Ovary (tissue), 9 donors: ENCODE measurements around the gene CAMKMT. TPM values are rescaled to one million over a fixed set of nuclear protein-coding genes. Genes with fewer than 3 reads are reported as not detected.

ENCODE experiments used
- DNase-seq, 5 donors: peaks; one replicate each; pipeline ENCODE4 v3.0.0-alpha.2; 2019 to 2020
- H3K27ac ChIP-seq, 2 donors: fragments of 200-600 bp; one replicate each; pipeline versions ENCODE4 v1.5.1 to v1.8.0; 2019 to 2022
- H3K27me3 ChIP-seq: fragments of 200-600 bp; one replicate; pipeline ENCODE4 v1.8.0; 2022
- H3K36me3 ChIP-seq: fragments of 200-600 bp; sonication (generic); one replicate; pipeline ENCODE4 v1.5.1; 2019
- H3K4me1 ChIP-seq: one replicate; pipeline ENCODE4 v1.8.1; 2013; ENCODE audit warnings: mild to moderate bottlenecking, moderate library complexity; ENCODE audit not compliant: insufficient read depth
- H3K4me3 ChIP-seq: fragments of 200-600 bp; sonication (generic); one replicate; pipeline ENCODE4 v1.5.1; 2017
- H3K9me3 ChIP-seq, 2 donors: fragments of 200-600 bp in 1 of 2; sonication (generic) in 1 of 2; one replicate each; pipeline versions ENCODE4 v1.5.1 to v1.8.1; 2013 to 2019; ENCODE audit warnings: mild to moderate bottlenecking in 1 of 2, moderate library complexity in 1 of 2
- CTCF ChIP-seq, 3 donors: fragments of 450-650 bp in 2 of 3; fragments of 200-600 bp in 1 of 3; IDR thresholded peaks; one replicate each; pipeline versions ENCODE4 v1.5.1 to v1.8.0; 2016 to 2022; ENCODE audit warnings: antibody characterized with exemption in 3 of 3, mild to moderate bottlenecking in 1 of 3
- EP300 ChIP-seq: sonication (generic); formaldehyde crosslinking; IDR thresholded peaks from one replicate; pipeline ENCODE4 v1.6.1; 2017; ENCODE audit warnings: antibody characterized with exemption
- POLR2A ChIP-seq: fragments of 450-650 bp; IDR thresholded peaks from one replicate; pipeline ENCODE4 v1.6.1; 2017; ENCODE audit warnings: antibody characterized with exemption, mild to moderate bottlenecking, moderate library complexity
- WGBS, 3 donors: extraction: QIAGEN DNeasy Blood & Tissue Kit in 1 of 3; methylation state at CpG; one replicate each; pipeline versions ENCODE4 v1.1.5 to v1.1.7; 2013 to 2017; 5-methylcytosine and 5-hydroxymethylcytosine counted together
- intact Hi-C, 4 donors: fragments of 100-400 bp; cut with DNase I; formaldehyde crosslinking; loops; one replicate each; pipeline versions ENCODE4 v1.11.0 to v1.15.1; 2022 to 2023
- polyA plus RNA-seq, 2 donors: library from polyadenylated mRNA; stranded (reverse); fragments of 200-250 nt in 1 of 2; fragments of 350-450 nt in 1 of 2; fragmentation: Illumina TruSeq in 1 of 2; extraction: RNeasy Lipid Tissue Mini Kit (QIAGEN cat#74804) in 1 of 2; gene quantifications; one replicate each; pipeline ENCODE4 v1.2.3, GENCODE V29; 2013 to 2014
- total RNA-seq, 7 donors: library from RNA; depleted of rRNA in 2 of 7; stranded (reverse); fragments of >200 nt in 2 of 7; fragmentation: NEBNext Ultra II Directional in 3 of 7; extraction: Animal tissue kit (Norgen Biotek cat#: 25700) in 3 of 7; gene quantifications; one replicate each; pipeline versions ENCODE4 v1.1.0 to v1.2.4, GENCODE V29; 2016 to 2023
- donor health status: DM: no; HTN: no; CAD: no; lungs with moderate emphysema.
- donor health status: DM: no; HTN: no; CAD: no.
- donor health status: Bipolar disorder and iron deficiency.
- donor health status: DM: yes; HTN: yes; CAD: no.
- donor health status: DM: no; HTN: no; CAD: no.
- donor health status: DM: yes; HTN: yes; CAD: no.

Gene CAMKMT
- total and polyA plus RNA-seq, 9 donors, result 3.5 to 10.7 (median 8.9) TPM

- Histone ChIP-seq H3K4me1 (no peaks in the 10 kb centered on the region), H3K9me3 (no peaks in the 10 kb centered on the region), H3K27me3 (no peaks in the 10 kb centered on the region), H3K36me3 (no peaks in the 10 kb centered on the region), H3K4me3 (no peak overlapping the region), H3K27ac (no peak overlapping the region)
- TF ChIP-seq POLR2A (no peak), EP300 (no peak), CTCF (IDR thresholded peaks at IDR 0.05) (no peak)
- intact Hi-C loops, result no loop called here
- DNase-seq, result no peak
- 69 to 80% (median 73%) methylated on average over 3 of the region's 3 CpGs for WGBS, 3 donors
Observed at GRCh38 chr2:44713170-44713569, 351.4 kb downstream of the CAMKMT start.

GRCh38 chr2:44715671-44716081 lies 353.9 kb downstream of the CAMKMT start:
- Histone ChIP-seq H3K9me3 (no peaks in the 10 kb centered on the region), H3K27ac (no peak overlapping the region), H3K4me1 (no peaks in the 10 kb centered on the region), H3K4me3 (no peak overlapping the region), H3K27me3 (no peaks in the 10 kb centered on the region), H3K36me3 (no peaks in the 10 kb centered on the region)
- TF ChIP-seq POLR2A (no peak), CTCF (IDR thresholded peaks at IDR 0.05) (no peak), EP300 (no peak)
- 63 to 77% (median 72%) methylated on average over 3 of the region's 3 CpGs for WGBS, 3 donors
- DNase-seq, result no peak
- intact Hi-C loops, result no loop called here

GRCh38 chr2:44716131-44716530 lies 354.4 kb downstream of the CAMKMT start:
- Histone ChIP-seq H3K4me3 (no peak overlapping the region), H3K4me1 (no peaks in the 10 kb centered on the region), H3K27me3 (no peaks in the 10 kb centered on the region), H3K27ac (no peak overlapping the region), H3K36me3 (no peaks in the 10 kb centered on the region), H3K9me3 (no peaks in the 10 kb centered on the region)
- WGBS, 3 donors, result 62 to 84% (median 80%) methylated on average over 3 of the region's 3 CpGs
- DNase-seq, result no peak
- TF ChIP-seq CTCF (IDR thresholded peaks at IDR 0.05) (no peak), POLR2A (no peak), EP300 (no peak)
- intact Hi-C loops, result no loop called here

- TF ChIP-seq CTCF (IDR thresholded peaks at IDR 0.05), result no peak
- TF ChIP-seq POLR2A, result no peak
- no peak for TF ChIP-seq EP300
- Histone ChIP-seq H3K27me3 (peaks cover 3% of the 10 kb centered on the region), H3K27ac (no peak overlapping the region), H3K9me3 (no peaks in the 10 kb centered on the region), H3K4me1 (no peaks in the 10 kb centered on the region), H3K4me3 (no peak overlapping the region), H3K36me3 (no peaks in the 10 kb centered on the region)
- intact Hi-C loops, result no loop called here
- 93 to 96% (median 95%) methylated on average over 3 of the region's 3 CpGs for WGBS, 3 donors
- DNase-seq, result no peak
Observed at GRCh38 chr2:44718431-44718830, 356.7 kb downstream of the CAMKMT start.

- TF ChIP-seq POLR2A (no peak), EP300 (no peak), CTCF (IDR thresholded peaks at IDR 0.05) (no peak)
- peaks cover 3% of the 10 kb centered on the region for H3K27me3 ChIP-seq
- H3K4me1 ChIP-seq, result no peaks in the 10 kb centered on the region
- no peak for DNase-seq
- H3K27ac ChIP-seq, result no peak overlapping the region
- H3K9me3 ChIP-seq, result no peaks in the 10 kb centered on the region
- no peak overlapping the region for H3K4me3 ChIP-seq
- H3K36me3 ChIP-seq, result no peaks in the 10 kb centered on the region
- WGBS, 3 donors, result 93 to 96% (median 96%) methylated on average over 2 of the region's 2 CpGs
- intact Hi-C loops, result no loop called here
Observed at GRCh38 chr2:44719562-44719961, 357.8 kb downstream of the CAMKMT start.
